ENCODE results near the gene LCN12. TPM values are rescaled to one million over a fixed set of nuclear protein-coding genes. Genes with fewer than 3 reads are reported as not detected.
"Not testable (repeated sequence)": the region's sequence is repeated elsewhere in the genome, so short reads cannot be mapped to it uniquely, and the experiment has no call there.

The LCN12 gene
- total RNA-seq, 1 donor from 2014 or later: 7.8 TPM

DNA sequence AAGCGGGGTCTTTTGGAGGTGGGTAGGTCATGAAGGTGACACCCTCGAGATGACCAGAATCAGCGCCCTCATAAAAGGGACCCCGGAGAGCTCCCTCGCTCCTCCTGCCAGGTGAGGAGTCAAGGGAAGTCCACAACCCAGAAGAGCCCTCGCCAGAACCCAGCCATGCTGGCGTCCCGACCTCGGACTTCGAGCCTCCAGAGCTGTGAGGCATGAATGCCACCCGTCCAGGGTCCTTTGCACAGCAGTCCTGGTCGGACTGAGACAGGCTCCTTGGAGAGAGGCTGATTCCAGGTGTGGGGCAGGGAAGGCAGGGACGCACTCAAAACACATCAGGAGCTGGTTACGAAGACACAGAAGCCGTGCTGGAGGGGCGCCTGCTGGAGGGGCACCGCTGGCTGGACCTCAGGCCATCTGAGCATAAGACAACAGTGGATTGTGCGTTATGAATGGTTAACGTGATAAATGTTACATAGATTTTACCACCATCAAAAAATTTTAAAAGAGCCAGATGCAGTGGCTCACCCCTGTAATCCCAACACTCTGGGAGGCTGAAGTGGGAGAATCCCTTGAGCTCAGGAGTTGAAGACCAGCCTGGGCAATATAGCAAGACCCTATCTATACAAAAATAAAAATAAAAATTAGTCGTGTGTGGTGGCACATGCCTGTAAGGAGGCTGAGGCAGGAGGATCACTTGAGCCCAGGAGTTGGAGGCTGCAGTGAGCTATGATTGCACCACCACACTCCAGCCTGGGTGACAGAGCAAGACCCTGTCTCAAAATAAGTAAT is 50.0 kb downstream of the LCN12 start:
- DNase-seq: no peak
- intact Hi-C loops (cut with micrococcal nuclease): no loop called here

GRCh38 chr9:137002646-137003041 is 50.6 kb downstream of the LCN12 start:
- intact Hi-C loops (cut with micrococcal nuclease): no loop called here
- no peak overlapping the region for H3K27ac ChIP-seq (replicated peaks)
- peaks cover 5% of the 10 kb centered on the region for H3K4me1 ChIP-seq
- peaks cover 8% of the 10 kb centered on the region for H3K27me3 ChIP-seq (ENCODE audit: low read depth)
- H3K36me3 ChIP-seq: no peaks in the 10 kb centered on the region
- peaks cover 6% of the 10 kb centered on the region for H3K9me3 ChIP-seq (replicated peaks)
- no peak for TF ChIP-seq CTCF (IDR thresholded peaks at IDR 0.05; ENCODE audit: borderline replicate concordance)
- H3K4me3 ChIP-seq: no peak overlapping the region
- DNase-seq: no peak

More for the DNA sequence above, 50.0 kb downstream of the LCN12 start:
- no peak overlapping the region for H3K27ac ChIP-seq (replicated peaks)
- H3K9me3 ChIP-seq (replicated peaks): peaks cover 6% of the 10 kb centered on the region
- no peak for TF ChIP-seq CTCF (IDR thresholded peaks at IDR 0.05; ENCODE audit: borderline replicate concordance)
- H3K4me3 ChIP-seq: no peak overlapping the region
- no peaks in the 10 kb centered on the region for H3K36me3 ChIP-seq
- H3K27me3 ChIP-seq (ENCODE audit: low read depth): peaks cover 14% of the 10 kb centered on the region
- peaks cover 11% of the 10 kb centered on the region for H3K4me1 ChIP-seq

DNA sequence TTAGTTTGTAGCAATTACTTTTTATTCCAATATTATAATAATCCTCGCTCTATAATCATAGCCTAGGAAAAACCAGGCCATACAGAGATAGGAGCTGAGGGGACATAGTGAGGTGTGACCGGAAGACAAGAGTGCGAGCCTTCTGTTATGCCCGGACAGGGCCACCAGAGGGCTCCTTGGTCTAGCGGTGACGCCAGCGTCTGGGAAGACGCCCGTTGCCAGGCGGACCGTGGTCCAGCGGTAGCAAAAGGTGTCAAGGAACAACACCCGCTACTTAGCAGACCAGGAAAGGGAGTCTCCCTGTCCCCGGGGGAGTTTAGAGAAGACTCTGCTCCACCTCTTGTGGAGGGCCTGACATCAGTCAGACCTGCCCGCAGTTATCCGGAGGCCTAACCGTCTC is 52.2 kb downstream of the LCN12 start:
- H3K36me3 ChIP-seq; H3K4me3 ChIP-seq; H3K27me3 ChIP-seq (ENCODE audit: low read depth); H3K4me1 ChIP-seq; H3K9me3 ChIP-seq (replicated peaks); H3K27ac ChIP-seq (replicated peaks); intact Hi-C loops (cut with micrococcal nuclease); DNase-seq: not testable (repeated sequence)
- TF ChIP-seq CTCF (IDR thresholded peaks at IDR 0.05; ENCODE audit: borderline replicate concordance): peak; percentile 53

Other genes starting within 250 kb of the LCN12 start
- gene DIPK1B, start 239.7 kb upstream of the LCN12 start, total RNA-seq: 21.4 TPM
- gene LCN10, start 209.3 kb upstream of the LCN12 start, total RNA-seq: 9.6 TPM
- 14.6 TPM for gene LCN6, start 203.7 kb upstream of the LCN12 start, total RNA-seq
- not detected for gene LCN8, start 194.0 kb upstream of the LCN12 start, total RNA-seq
- 0.41 TPM for gene LCN15, start 187.8 kb upstream of the LCN12 start, total RNA-seq
- 71.4 TPM for gene TMEM141, start 160.9 kb upstream of the LCN12 start, total RNA-seq
- gene CCDC183, start 155.9 kb upstream of the LCN12 start, total RNA-seq: 2.1 TPM
- 64.1 TPM for gene RABL6, start 144.3 kb upstream of the LCN12 start, total RNA-seq
- 7.7 TPM for gene AJM1, start 109.8 kb upstream of the LCN12 start, total RNA-seq
- gene PHPT1, start 102.9 kb upstream of the LCN12 start, total RNA-seq: 349 TPM
- gene MAMDC4, start 99.9 kb upstream of the LCN12 start, total RNA-seq: 13.4 TPM
- gene EDF1, start 86.0 kb upstream of the LCN12 start, total RNA-seq: 318 TPM
- 10.0 TPM for gene TRAF2, start 65.8 kb upstream of the LCN12 start, total RNA-seq
- 157 TPM for gene FBXW5, start 7.5 kb upstream of the LCN12 start, total RNA-seq
- gene C8G, start 7.0 kb upstream of the LCN12 start, total RNA-seq: 3.6 TPM
- 3,579 TPM for gene PTGDS, start 25.2 kb downstream of the LCN12 start, total RNA-seq
- 11.7 TPM for gene LCNL1, start 30.7 kb downstream of the LCN12 start, total RNA-seq
- 19.8 TPM for gene PAXX, start 40.1 kb downstream of the LCN12 start, total RNA-seq
- gene CLIC3, start 44.3 kb downstream of the LCN12 start, total RNA-seq: 1.6 TPM
- 29.9 TPM for gene ABCA2, start 76.0 kb downstream of the LCN12 start, total RNA-seq
- gene FUT7, start 79.8 kb downstream of the LCN12 start, total RNA-seq: not detected
- gene NPDC1, start 93.9 kb downstream of the LCN12 start, total RNA-seq: 63.9 TPM
- 1.5 TPM for gene ENTPD2, start 101.8 kb downstream of the LCN12 start, total RNA-seq
- 0.25 TPM for gene SAPCD2, start 118.3 kb downstream of the LCN12 start, total RNA-seq
- 11.5 TPM for gene UAP1L1, start 125.2 kb downstream of the LCN12 start, total RNA-seq
- gene MAN1B1, start 134.7 kb downstream of the LCN12 start, total RNA-seq: 20.6 TPM
- gene DPP7, start 162.5 kb downstream of the LCN12 start, total RNA-seq: 130 TPM
- gene GRIN1, start 186.9 kb downstream of the LCN12 start, total RNA-seq: not detected
- not detected for gene LRRC26, start 217.8 kb downstream of the LCN12 start, total RNA-seq
- gene TMEM210, start 219.8 kb downstream of the LCN12 start, total RNA-seq: not detected
- gene ANAPC2, start 236.3 kb downstream of the LCN12 start, total RNA-seq: 34.7 TPM
- 72.3 TPM for gene SSNA1, start 236.4 kb downstream of the LCN12 start, total RNA-seq
- gene TPRN, start 248.5 kb downstream of the LCN12 start, total RNA-seq: 18.0 TPM

Measured in left ventricle myocardium inferior (tissue), 1 donor.